Measurements from ENCODE around the gene SEMA3A. TPM values are rescaled to one million over a fixed set of nuclear protein-coding genes. Genes with fewer than 3 reads are reported as not detected.

SEMA3A gene
- total and polyA plus RNA-seq, 2 of the 4 experiments (the other 2 are of a cell fraction), result 31.2 to 213 TPM

GRCh38 chr7:84049071-84049836 lies 145.3 kb downstream of the SEMA3A start:
- no peak overlapping the region for H3K4ac ChIP-seq (ENCODE audit: low read depth, low read length)
- DNase-seq, result no peak
- CTCF ChIA-PET, result no interaction called here

More at GRCh38 chr7:84049071-84049836, 145.3 kb downstream of the SEMA3A start:
- dilution Hi-C loops (cut with HindIII; ENCODE audit: low sequenced_read_pairs, unreplicated experiment) (no loop called here), in situ Hi-C loops (cut with MboI; ENCODE audit: low sequenced_read_pairs) (no loop called here), intact Hi-C loops (cut with micrococcal nuclease) (no loop called here)
- H3K18ac ChIP-seq (ENCODE audit: low read depth, low read length), result no peak overlapping the region
- no peak overlapping the region for H3K4me3 ChIP-seq (ENCODE audit: insufficient read depth, low read depth, low read length)
- no peaks in the 10 kb centered on the region for H4K20me1 ChIP-seq (ENCODE audit: insufficient read depth, low read length)
- no peak overlapping the region for H3K14ac ChIP-seq (replicated peaks; ENCODE audit: low read depth, low read length)
- H2AK9ac ChIP-seq (replicated peaks; ENCODE audit: low read depth, low read length, poor library complexity), result no peak overlapping the region
- TF ChIP-seq BHLHE40 (IDR thresholded peaks at IDR 0.05; ENCODE audit: low read depth, low read length) (no peak), MAFK (IDR thresholded peaks at IDR 0.05; ENCODE audit: low read depth, low read length) (peak; percentile 74)
- peaks cover 3% of the 10 kb centered on the region; the same call in 1 of the 2 replicates for H3K9me1 ChIP-seq (ENCODE audit: insufficient read depth, low read length)
- H4K91ac ChIP-seq (ENCODE audit: insufficient read depth, low read depth, low read length), result no peak overlapping the region
- no peak overlapping the region for H2BK120ac ChIP-seq (ENCODE audit: low read depth, low read length)
- no peak overlapping the region for H2AK5ac ChIP-seq (ENCODE audit: low read depth, low read length)
- H2AFZ ChIP-seq (replicated peaks; ENCODE audit: low read length, poor library complexity), result no peak overlapping the region
- H3K9ac ChIP-seq (ENCODE audit: low read depth, low read length), result no peak overlapping the region
- no peak overlapping the region for H4K5ac ChIP-seq (ENCODE audit: low read depth, low read length)
- no peak overlapping the region for H2BK5ac ChIP-seq (ENCODE audit: low read depth, low read length, poor library complexity, severe bottlenecking)
- peaks cover 2% of the 10 kb centered on the region; the same call in 1 of the 2 replicates for H3K4me1 ChIP-seq (ENCODE audit: control insufficient read depth, insufficient read depth, low read length)
- H2BK20ac ChIP-seq (ENCODE audit: low read depth, low read length), result no peak overlapping the region
- no peak overlapping the region for H3K27ac ChIP-seq (ENCODE audit: insufficient read depth, low read length)
- POLR2A ChIA-PET (ENCODE audit: unreplicated experiment), result no interaction called here
- no peaks in the 10 kb centered on the region for H3K9me3 ChIP-seq (ENCODE audit: control insufficient read depth, insufficient read depth, low read length)
- no peak overlapping the region for H3K4me2 ChIP-seq (ENCODE audit: low read depth, low read length)
- BruUV-seq (replicated peaks), result no TSS peak
- H3K27me3 ChIP-seq (ENCODE audit: control insufficient read depth, insufficient read depth, low read length), result no peaks in the 10 kb centered on the region
- peaks cover 0 to 9% of the 10 kb centered on the region in 2 experiments; a peak in 2 of 4 replicates for H3K79me1 ChIP-seq (ENCODE audit: low read depth in 1 of 2, low read length in 2 of 2)
- H2BK15ac ChIP-seq (ENCODE audit: low read depth, low read length), result no peak overlapping the region
- H3K36me3 ChIP-seq (ENCODE audit: control insufficient read depth, insufficient read depth, low read length), result peaks cover 4% of the 10 kb centered on the region
- H4K8ac ChIP-seq (ENCODE audit: low read depth in 2 of 2, low read length in 2 of 2), result no peak overlapping the region
- ATAC-seq (ENCODE audit: low read depth), result no peak
- H3K23ac ChIP-seq (ENCODE audit: low read depth, low read length), result no peak overlapping the region
- H3K56ac ChIP-seq (ENCODE audit: extremely low read depth, insufficient read depth, low read length), result no peak overlapping the region
